H1 (cell line): ENCODE measurements around the gene SLC35G6. TPM values are rescaled to one million over a fixed set of nuclear protein-coding genes. Genes with fewer than 3 reads are reported as not detected.

ENCODE experiments used
- CTCF ChIA-PET: fragments of 300-600 bp; sonication (Branson Sonifier 250); formaldehyde crosslinking; loops from one replicate; lab custom pipeline; 2021; ENCODE audit not compliant: partially characterized antibody; lab: Charles Lee
- POLR2A ChIA-PET: fragments of 300-600 bp; sonication (Branson Sonifier 250); formaldehyde crosslinking; loops from one replicate; lab custom pipeline; 2021; ENCODE audit warnings: inconsistent platforms; ENCODE audit not compliant: partially characterized antibody; lab: Charles Lee
- DNase-seq, 2 experiments: peaks; one replicate each; pipeline versions ENCODE4 v3.0.0 to v3.0.0-alpha.2; 2010 to 2022; ENCODE audit warnings: low spot score in 2 of 2, low read depth in 1 of 2, mixed read lengths in 1 of 2
- FAIRE-seq: peaks from 2 replicates; lab custom pipeline; 2011; peaks lifted over from hg19 to GRCh38; lab: Jason Lieb, UNC
- H2AFZ ChIP-seq: 2 replicates; pipeline ENCODE4 v1.8.1; 2012; ENCODE audit warnings: low read length, inconsistent platforms
- H2AK5ac ChIP-seq: 2 replicates; pipeline ENCODE4 v1.6.1; 2013; ENCODE audit warnings: low read depth, low read length
- H2BK120ac ChIP-seq: replicated peaks from 2 replicates; pipeline ENCODE3; 2013; ENCODE audit warnings: low read depth, low read length, inconsistent platforms
- H2BK12ac ChIP-seq: 2 replicates; pipeline ENCODE4 v1.6.1; 2013; ENCODE audit warnings: low read depth, low read length
- H2BK15ac ChIP-seq: 2 replicates; pipeline ENCODE4 v1.6.1; 2013; ENCODE audit warnings: low read length
- H2BK20ac ChIP-seq: 2 replicates; pipeline ENCODE4 v1.6.1; 2013; ENCODE audit warnings: low read length
- H2BK5ac ChIP-seq: 2 replicates; pipeline ENCODE4 v1.6.1; 2013; ENCODE audit warnings: low read depth, low read length
- H3K14ac ChIP-seq: 2 replicates; pipeline ENCODE4 v1.6.1; 2013; ENCODE audit warnings: inconsistent platforms; ENCODE audit not compliant: insufficient read length
- H3K18ac ChIP-seq: 2 replicates; pipeline ENCODE4 v1.6.1; 2013; ENCODE audit warnings: low read length; ENCODE audit errors: extremely low read depth
- H3K23ac ChIP-seq: 2 replicates; pipeline ENCODE4 v1.6.1; 2013; ENCODE audit warnings: inconsistent platforms; ENCODE audit not compliant: insufficient read length
- H3K23me2 ChIP-seq: 2 replicates; pipeline ENCODE4 v1.6.1; 2013; ENCODE audit warnings: low read depth, low read length
- H3K27ac ChIP-seq: 2 replicates; pipeline ENCODE4 v1.6.1; 2011; ENCODE audit warnings: low read depth, low read length, inconsistent platforms
- H3K27me3 ChIP-seq, 4 experiments: replicated peaks in 1 of 4; 1 replicate in 1 of 4; 2 replicates in 3 of 4; pipeline versions ENCODE4 v1.6.1 to v1.8.1; 2011 to 2013; ENCODE audit warnings: low read length in 3 of 4, mild to moderate bottlenecking in 3 of 4, inconsistent platforms in 2 of 4, mixed read lengths in 2 of 4, moderate library complexity in 1 of 4; ENCODE audit not compliant: control insufficient read depth in 3 of 4, insufficient read depth in 3 of 4; ENCODE audit errors: extremely low read depth in 1 of 4
- H3K36me3 ChIP-seq, 4 experiments: 2 replicates each; pipeline versions ENCODE4 v1.6.1 to v1.8.1; 2011 to 2013; ENCODE audit warnings: mild to moderate bottlenecking in 4 of 4, low read length in 3 of 4, moderate library complexity in 2 of 4, control low read depth in 1 of 4, inconsistent platforms in 1 of 4; ENCODE audit not compliant: insufficient read depth in 4 of 4, control insufficient read depth in 2 of 4
- H3K4ac ChIP-seq: replicated peaks from 2 replicates; pipeline ENCODE3; 2013; ENCODE audit warnings: low read length, low read depth, mixed read lengths, inconsistent platforms; ENCODE audit not compliant: insufficient read length
- H3K4me1 ChIP-seq, 4 experiments: replicated peaks in 1 of 4; 1 replicate in 1 of 4; 2 replicates in 3 of 4; pipeline versions ENCODE4 v1.6.1 to v1.8.1; 2011 to 2013; ENCODE audit warnings: low read length in 3 of 4, inconsistent platforms in 2 of 4, mixed read lengths in 1 of 4; ENCODE audit not compliant: insufficient read depth in 4 of 4, control insufficient read depth in 3 of 4
- H3K4me2 ChIP-seq, 2 experiments: 2 replicates each; pipeline versions ENCODE4 v1.6.1 to v1.8.1; 2011 to 2013; ENCODE audit warnings: low read depth in 2 of 2, low read length in 2 of 2, control low read depth in 1 of 2, inconsistent platforms in 1 of 2, mild to moderate bottlenecking in 1 of 2; ENCODE audit not compliant: insufficient read depth in 1 of 2
- H3K4me3 ChIP-seq, 4 experiments: fragments of 200-600, 300-600 bp in 1 of 4; sonication (generic), shearing (Covaris generic), sonication (Bioruptor Twin) in 1 of 4; 2 replicates each; pipeline versions ENCODE4 v1.5.1 to v1.8.1; 2011 to 2016; ENCODE audit warnings: low read length in 4 of 4, low read depth in 3 of 4, control low read depth in 2 of 4, inconsistent platforms in 2 of 4, mild to moderate bottlenecking in 2 of 4, mixed read lengths in 1 of 4, moderate library complexity in 1 of 4; ENCODE audit not compliant: insufficient read depth in 2 of 4; ENCODE audit errors: extremely low read depth in 1 of 4
- H3K56ac ChIP-seq: replicated peaks from 2 replicates; pipeline ENCODE3; 2013; ENCODE audit warnings: low read depth, mild to moderate bottlenecking, mixed read lengths, low read length, inconsistent platforms; ENCODE audit not compliant: insufficient read length
- H3K79me1 ChIP-seq: 2 replicates; pipeline ENCODE4 v1.6.1; 2013; ENCODE audit warnings: low read depth, low read length, control low read depth
- H3K79me2 ChIP-seq, 2 experiments: 2 replicates each; pipeline versions ENCODE4 v1.6.1 to v1.8.1; 2012 to 2013; ENCODE audit warnings: low read length in 2 of 2, mild to moderate bottlenecking in 2 of 2, inconsistent platforms in 1 of 2; ENCODE audit not compliant: insufficient read depth in 2 of 2, control insufficient read depth in 1 of 2
- H3K9ac ChIP-seq, 4 experiments: replicated peaks in 1 of 4; 1 replicate in 1 of 4; 2 replicates in 3 of 4; pipeline versions ENCODE4 v1.6.1 to v1.8.1; 2011 to 2013; ENCODE audit warnings: low read depth in 3 of 4, low read length in 3 of 4, control low read depth in 2 of 4, mild to moderate bottlenecking in 2 of 4, moderate library complexity in 2 of 4, inconsistent platforms in 1 of 4; ENCODE audit errors: extremely low read depth in 1 of 4
- H3K9me3 ChIP-seq, 2 experiments: 2 replicates each; pipeline versions ENCODE4 v1.6.1 to v1.8.1; 2012 to 2013; ENCODE audit warnings: mild to moderate bottlenecking in 2 of 2, moderate library complexity in 2 of 2, control low read depth in 1 of 2, inconsistent platforms in 1 of 2, low read depth in 1 of 2, low read length in 1 of 2, mixed read lengths in 1 of 2; ENCODE audit not compliant: insufficient read depth in 2 of 2
- H4K20me1 ChIP-seq, 2 experiments: replicated peaks in 1 of 2; 2 replicates each; pipeline versions ENCODE3 to v1.8.1; 2011 to 2013; ENCODE audit warnings: inconsistent platforms in 2 of 2, low read length in 2 of 2, mild to moderate bottlenecking in 1 of 2; ENCODE audit not compliant: insufficient read depth in 2 of 2, control insufficient read depth in 1 of 2
- H4K5ac ChIP-seq: 2 replicates; pipeline ENCODE4 v1.6.1; 2013; ENCODE audit warnings: low read length, low read depth, mixed read lengths, inconsistent platforms; ENCODE audit not compliant: insufficient read length
- H4K8ac ChIP-seq: 2 replicates; pipeline ENCODE4 v1.8.0; 2013; ENCODE audit warnings: mild to moderate bottlenecking, moderate library complexity, low read length, inconsistent platforms; ENCODE audit not compliant: insufficient read depth; ENCODE audit errors: extremely low read depth
- H4K91ac ChIP-seq: replicated peaks from 2 replicates; pipeline ENCODE3; 2013; ENCODE audit warnings: low read length, mixed read lengths, inconsistent platforms; ENCODE audit not compliant: insufficient read length
- CREB1 ChIP-seq: IDR thresholded peaks from 2 replicates; pipeline ENCODE4 v1.6.1; 2012; ENCODE audit warnings: inconsistent platforms
- EP300 ChIP-seq, 2 experiments: IDR thresholded peaks; 1 replicate in 1 of 2; 2 replicates in 1 of 2; pipeline ENCODE4 v1.6.1; 2011 to 2012; ENCODE audit warnings: low read depth in 2 of 2, low read length in 2 of 2, mild to moderate bottlenecking in 2 of 2, borderline replicate concordance in 1 of 2, inconsistent platforms in 1 of 2, moderate library complexity in 1 of 2
- SIN3A ChIP-seq, 2 experiments: IDR thresholded peaks in 1 of 2; conservative IDR thresholded peaks in 1 of 2; 2 replicates each; pipeline ENCODE4 v1.6.1; 2011 to 2012; ENCODE audit warnings: low read length in 2 of 2, improper control_type of control experiment in 1 of 2, low read depth in 1 of 2, mild to moderate bottlenecking in 1 of 2
- SP1 ChIP-seq: IDR thresholded peaks from 2 replicates; pipeline ENCODE4 v1.6.1; 2011; ENCODE audit warnings: low read depth, low read length
- SP2 ChIP-seq: IDR thresholded peaks from 2 replicates; pipeline ENCODE4 v1.6.1; 2012; ENCODE audit warnings: mild to moderate bottlenecking, low read length, inconsistent platforms
- TAF7 ChIP-seq: optimal IDR thresholded peaks from 2 replicates; pipeline ENCODE3; 2011; ENCODE audit warnings: low read depth, mild to moderate bottlenecking, inconsistent platforms, low read length, moderate library complexity, borderline replicate concordance
- YY1 ChIP-seq: IDR thresholded peaks from 2 replicates; pipeline ENCODE4 v1.6.1; 2011; ENCODE audit warnings: low read depth, mild to moderate bottlenecking, low read length
- WGBS, 2 experiments: shearing (Covaris generic) in 1 of 2; methylation state at CpG; one replicate each; pipeline versions ENCODE4 v1.1.6 to v1.1.7; 2013 to 2015; ENCODE audit warnings: low lambda C conversion rate in 2 of 2, mixed read lengths in 2 of 2, inconsistent platforms in 1 of 2, low coverage in 1 of 2, missing lambda C conversion rate in 1 of 2; ENCODE audit not compliant: insufficient replicate concordance in 2 of 2, insufficient coverage in 1 of 2, insufficient read length in 1 of 2; ENCODE audit errors: extremely low coverage in 1 of 2, missing lambda C conversion rate in 1 of 2; 5-methylcytosine and 5-hydroxymethylcytosine counted together
- polyA plus RNA-seq, 7 experiments: library from polyadenylated mRNA; depleted of rRNA in 3 of 7; stranded (reverse) in 5 of 7; unstranded in 2 of 7; fragments of >200 nt in 5 of 7; fragments of 200-250 nt in 2 of 7; gene quantifications; 1 replicate in 5 of 7; 2 replicates in 1 of 7; 4 replicates in 1 of 7; pipeline versions ENCODE4 v1.2.1 to v1.2.3, GENCODE V29; 2011 to 2013; ENCODE audit warnings: missing spikeins in 2 of 7, mixed read lengths in 2 of 7
- total RNA-seq: library from RNA; stranded (reverse); fragmentation: NEBNext Ultra II Directional; extraction: Animal tissue kit (Norgen Biotek cat#: 25700); gene quantifications from 2 replicates; pipeline ENCODE4 v1.2.1, GENCODE V29; 2021
- TF ChIP-seq, protein P1 (sequence below): IDR thresholded peaks from 2 replicates; pipeline ENCODE4 v1.6.1; 2011; ENCODE audit warnings: low read depth, mild to moderate bottlenecking, low read length; ENCODE audit not compliant: insufficient read depth

Gene SLC35G6
- total and polyA plus RNA-seq, 2 of the 8 experiments (the other 6 are each of a cell fraction or from before 2014, with no cell fraction given) = 0.05 TPM; not detected in 1

DNA sequence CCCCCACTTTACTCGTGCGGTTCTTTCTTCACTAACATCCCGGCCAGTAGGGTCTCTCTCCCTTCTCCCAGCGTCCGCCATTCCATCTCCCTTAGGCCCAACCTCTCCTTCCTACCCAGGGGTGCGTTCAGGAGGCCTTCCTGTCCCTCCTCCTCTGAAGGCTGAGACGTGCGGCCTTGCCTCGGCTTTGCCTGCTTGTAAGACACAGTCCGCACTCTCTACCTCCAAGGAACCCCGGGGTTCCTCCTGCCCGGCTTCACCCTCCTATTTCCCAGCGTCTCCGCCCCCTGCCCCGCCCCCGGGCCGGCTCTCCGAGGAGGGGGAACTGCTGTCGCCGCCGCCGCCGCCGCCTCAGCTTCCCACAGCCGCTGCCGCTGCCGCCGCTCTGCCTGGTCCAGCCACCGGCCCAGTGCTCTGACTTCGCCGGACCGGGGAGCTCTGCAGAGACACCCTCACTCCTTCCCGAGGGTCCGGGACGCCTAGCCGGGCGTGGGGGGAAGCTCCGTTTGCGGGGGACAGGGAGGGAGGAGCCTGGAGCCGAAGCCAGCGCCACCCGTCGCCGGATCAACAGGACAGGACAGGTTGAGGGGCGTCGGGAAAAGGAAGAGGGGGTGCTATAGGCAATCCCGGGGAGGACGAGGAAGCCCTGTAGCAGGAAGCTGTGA is 43.2 kb upstream of the SLC35G6 start:
- Histone ChIP-seq H3K14ac (no peak overlapping the region), H3K9ac (peak overlapping the region in 1 of 4 experiments; percentile 3; a peak in 3 of 7 replicates), H2AK5ac (peak overlapping the region; percentile 48; the same call in 1 of the 2 replicates), H3K4me2 (peak overlapping the region; percentile 91), H4K5ac (no peak overlapping the region), H2BK12ac (peak overlapping the region; percentile 99), H3K27ac (no peak overlapping the region), H2BK20ac (peak overlapping the region; percentile 82; the same call in 1 of the 2 replicates), H2BK120ac (no peak overlapping the region), H4K8ac (peak overlapping the region; percentile 30; the same call in 1 of the 2 replicates), H3K56ac (no peak overlapping the region), H2BK15ac (no peak overlapping the region), H4K20me1 (no peaks in the 10 kb centered on the region), H3K4ac (peak overlapping the region; percentile 24), H3K79me1 (no peaks in the 10 kb centered on the region), H3K4me3 (peak overlapping the region; percentile 50 to 83 (median 67)), H3K36me3 (no peaks in the 10 kb centered on the region), H3K27me3 (peaks cover 2 to 19% (median 12%) of the 10 kb centered on the region in 4 experiments; a peak in 6 of 7 replicates), H2AFZ (no peak overlapping the region), H3K79me2 (no peaks in the 10 kb centered on the region)
- POLR2A ChIA-PET = interaction anchor here (0.9 to 15.5 kb wide), 11 partner anchors 7 to 249 kb away, joined by 3 to 339 read pairs (median 5); partner anchors contain the start of genes CHRNB1, NEURL4, NLGN2 and POLR2A
- WGBS, 2 experiments = 4% methylated on average over 18 of the region's 48 CpGs; no CpG with 5 or more reads in 1 of the 2 experiments
- FAIRE-seq (no peak), DNase-seq (peak in 1 of 2 experiments; percentile 93)
- CTCF ChIA-PET = interaction anchor here (0.7 to 5.1 kb wide), 16 partner anchors 8 to 84 kb away, joined by 3 to 56 read pairs (median 8); partner anchors contain the start of genes KCTD11, TMEM256, TMEM95 and ZBTB4
- peak; percentile 28 to 50; a peak in 3 of 4 replicates for TF ChIP-seq SIN3A (conservative IDR thresholded peaks at IDR 0.05 in 1 of 2, IDR thresholded peaks at IDR 0.05 in 1 of 2; ENCODE audit: low read depth in 1 of 2, low read length in 2 of 2)
- peak in 1 of 2 experiments; percentile 30; a peak in 1 of 3 replicates for TF ChIP-seq EP300 (IDR thresholded peaks at IDR 0.05; ENCODE audit: borderline replicate concordance in 1 of 2, low read depth in 2 of 2, low read length in 2 of 2)
- peak; percentile 56; the same call in 1 of the 2 replicates for TF ChIP-seq YY1
- peak; percentile 31 for TF ChIP-seq TAF7
- TF ChIP-seq, protein P1, sequence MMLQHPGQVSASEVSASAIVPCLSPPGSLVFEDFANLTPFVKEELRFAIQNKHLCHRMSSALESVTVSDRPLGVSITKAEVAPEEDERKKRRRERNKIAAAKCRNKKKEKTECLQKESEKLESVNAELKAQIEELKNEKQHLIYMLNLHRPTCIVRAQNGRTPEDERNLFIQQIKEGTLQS = no peak
- no peak for TF ChIP-seq SP2
- TF ChIP-seq CREB1 = 0 out of 2 replicates have a peak, but pooled peaks have one; percentile 6
- 0 out of 2 replicates have a peak, but pooled peaks have one; percentile 11 for TF ChIP-seq SP1
- TF ChIP-seq, all 59 proteins: peak for 6
- Histone ChIP-seq H2BK5ac (peak overlapping the region; percentile 80; the same call in 1 of the 2 replicates), H3K18ac (peak overlapping the region; percentile 97), H3K23ac (no peak overlapping the region), H3K23me2 (peaks cover 31% of the 10 kb centered on the region), H4K91ac (peak overlapping the region; percentile 94), H3K4me1 (peaks cover 0 to 29% (median 15%) of the 10 kb centered on the region in 4 experiments; a peak in 6 of 7 replicates), H3K9me3 (no peaks in the 10 kb centered on the region)
